Endothelial cell (in vitro differentiated cells): ENCODE measurements around the gene AUNIP. TPM values are rescaled to one million over a fixed set of nuclear protein-coding genes. Genes with fewer than 3 reads are reported as not detected.

Source experiments
- DNase-seq: peaks from one replicate; pipeline ENCODE4 v3.0.0; 2021; ENCODE audit warnings: low spot score
- H3K27ac Mint-ChIP-seq: one replicate; pipeline ENCODE4 v1.8.0; 2021; ENCODE audit warnings: mixed read lengths, inconsistent platforms; ENCODE audit not compliant: unreplicated experiment
- H3K27me3 Mint-ChIP-seq: one replicate; pipeline ENCODE4 v1.8.0; 2021; ENCODE audit warnings: mild to moderate bottlenecking, moderate library complexity, mixed read lengths, inconsistent platforms; ENCODE audit not compliant: unreplicated experiment
- H3K36me3 Mint-ChIP-seq: one replicate; pipeline ENCODE4 v1.8.0; 2021; ENCODE audit warnings: mild to moderate bottlenecking, low read depth, mixed read lengths, inconsistent platforms; ENCODE audit not compliant: unreplicated experiment
- H3K4me1 Mint-ChIP-seq: one replicate; pipeline ENCODE4 v1.8.0; 2021; ENCODE audit warnings: mild to moderate bottlenecking, mixed read lengths, inconsistent platforms; ENCODE audit not compliant: unreplicated experiment
- H3K4me3 Mint-ChIP-seq: one replicate; pipeline ENCODE4 v1.8.0; 2021; ENCODE audit warnings: mild to moderate bottlenecking, mixed read lengths, inconsistent platforms; ENCODE audit not compliant: unreplicated experiment
- H3K9me3 Mint-ChIP-seq: one replicate; pipeline ENCODE4 v1.8.0; 2021; ENCODE audit warnings: mixed read lengths, inconsistent platforms; ENCODE audit not compliant: unreplicated experiment
- total RNA-seq: library from RNA; stranded (reverse); fragmentation: NEBNext Ultra II Directional; extraction: Animal tissue kit (Norgen Biotek cat#: 25700); gene quantifications from one replicate; pipeline ENCODE4 v1.2.1, GENCODE V29; 2021; ENCODE audit not compliant: unreplicated experiment
- TF ChIP-seq, protein P1 (sequence below): fragments of 200-600 bp; sonication (generic); IDR thresholded peaks from one replicate; pipeline ENCODE4 v1.5.0; 2021; ENCODE audit warnings: antibody characterized with exemption; ENCODE audit not compliant: unreplicated experiment

Gene AUNIP
- total RNA-seq, 1 donor from 2014 or later = 3.3 TPM

DNA sequence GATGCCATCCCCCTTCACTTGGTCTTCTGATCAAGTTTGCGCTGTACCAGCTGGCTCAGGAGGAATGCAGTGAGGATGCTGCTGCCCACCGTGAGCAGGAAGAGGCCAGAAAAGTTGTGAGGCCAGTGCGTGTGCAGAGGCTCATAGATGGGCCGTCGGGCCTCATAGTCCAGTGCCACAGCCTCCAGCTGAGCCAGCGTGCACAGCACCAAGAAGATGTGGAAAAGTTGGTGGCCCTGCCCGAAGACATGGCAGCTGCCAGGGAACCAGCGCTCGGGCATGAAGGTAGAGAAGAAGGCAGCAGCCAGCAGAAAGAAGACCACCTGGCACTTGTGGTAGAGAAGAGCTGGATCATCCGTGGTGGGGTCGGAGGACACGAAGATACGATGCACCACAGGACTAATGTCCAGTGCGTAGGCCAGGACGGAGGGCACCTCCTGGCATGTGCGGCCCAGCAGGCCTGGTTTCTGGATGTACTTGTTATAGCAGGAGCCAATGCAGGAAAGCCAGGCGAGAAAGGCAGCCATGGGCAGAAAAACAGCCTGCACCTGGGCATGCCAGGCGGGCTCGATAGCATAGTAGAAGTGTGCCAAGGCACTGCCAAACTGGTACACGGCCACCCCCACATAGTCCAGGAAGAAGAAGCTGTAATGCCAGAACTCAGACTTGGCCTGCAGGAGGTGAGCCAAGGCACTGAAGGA, 3.7 kb upstream of the AUNIP start:
- no peaks in the 10 kb centered on the region for H3K9me3 Mint-ChIP-seq
- TF ChIP-seq, protein P1, sequence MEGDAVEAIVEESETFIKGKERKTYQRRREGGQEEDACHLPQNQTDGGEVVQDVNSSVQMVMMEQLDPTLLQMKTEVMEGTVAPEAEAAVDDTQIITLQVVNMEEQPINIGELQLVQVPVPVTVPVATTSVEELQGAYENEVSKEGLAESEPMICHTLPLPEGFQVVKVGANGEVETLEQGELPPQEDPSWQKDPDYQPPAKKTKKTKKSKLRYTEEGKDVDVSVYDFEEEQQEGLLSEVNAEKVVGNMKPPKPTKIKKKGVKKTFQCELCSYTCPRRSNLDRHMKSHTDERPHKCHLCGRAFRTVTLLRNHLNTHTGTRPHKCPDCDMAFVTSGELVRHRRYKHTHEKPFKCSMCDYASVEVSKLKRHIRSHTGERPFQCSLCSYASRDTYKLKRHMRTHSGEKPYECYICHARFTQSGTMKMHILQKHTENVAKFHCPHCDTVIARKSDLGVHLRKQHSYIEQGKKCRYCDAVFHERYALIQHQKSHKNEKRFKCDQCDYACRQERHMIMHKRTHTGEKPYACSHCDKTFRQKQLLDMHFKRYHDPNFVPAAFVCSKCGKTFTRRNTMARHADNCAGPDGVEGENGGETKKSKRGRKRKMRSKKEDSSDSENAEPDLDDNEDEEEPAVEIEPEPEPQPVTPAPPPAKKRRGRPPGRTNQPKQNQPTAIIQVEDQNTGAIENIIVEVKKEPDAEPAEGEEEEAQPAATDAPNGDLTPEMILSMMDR = no peak
- H3K36me3 Mint-ChIP-seq = peaks cover 29% of the 10 kb centered on the region
- no peak overlapping the region for H3K4me3 Mint-ChIP-seq
- peaks cover 18% of the 10 kb centered on the region for H3K4me1 Mint-ChIP-seq
- H3K27me3 Mint-ChIP-seq = peaks cover 9% of the 10 kb centered on the region
- no peak for DNase-seq
- H3K27ac Mint-ChIP-seq = no peak overlapping the region

DNA sequence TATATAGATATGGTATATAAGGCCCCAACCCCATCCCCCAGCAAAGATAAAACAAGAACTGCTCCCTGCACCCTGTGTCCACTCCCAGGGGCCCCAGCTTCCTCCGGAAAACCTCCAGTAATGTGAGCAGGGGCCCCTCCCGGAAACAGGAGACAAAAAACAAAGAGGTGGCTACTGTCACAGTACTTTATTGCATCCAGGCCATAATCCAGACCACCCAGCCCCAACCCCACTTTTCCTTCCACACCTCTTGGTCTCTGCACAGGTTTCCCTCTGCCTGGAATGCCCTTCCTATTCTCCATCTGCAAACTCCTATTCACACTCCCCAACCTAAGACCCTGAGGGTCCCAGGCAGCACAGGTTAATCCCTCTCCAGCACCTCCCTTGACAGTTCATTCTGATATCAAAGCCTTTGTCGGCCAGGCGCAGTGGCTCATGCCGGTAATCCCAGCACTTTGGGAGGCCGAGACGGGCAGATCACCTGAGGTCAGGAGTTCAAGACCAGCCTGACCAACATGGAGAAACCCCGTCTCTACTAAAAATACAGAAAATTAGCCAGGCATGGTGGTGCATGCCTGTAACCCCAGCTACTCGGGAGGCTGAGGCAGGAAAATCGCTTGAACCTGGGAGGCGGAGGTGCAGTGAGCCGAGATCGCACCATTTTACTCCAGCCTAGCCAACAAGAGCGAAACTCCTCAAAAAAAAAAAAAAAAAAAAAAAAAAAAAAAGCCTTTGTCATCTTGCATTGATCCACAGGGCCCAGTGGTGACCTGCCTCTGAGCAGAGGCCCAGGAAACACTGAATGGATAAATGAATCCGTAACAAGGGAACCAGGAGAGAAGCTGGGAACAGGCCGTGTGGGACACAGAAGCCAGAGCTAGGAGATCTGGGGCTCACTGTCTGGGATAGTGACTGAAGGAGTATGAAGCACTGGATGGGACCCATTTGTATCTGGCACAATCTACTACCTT, 2.3 kb upstream of the AUNIP start:
- TF ChIP-seq, protein P1 = no peak
- Mint-ChIP-seq H3K4me3 (no peak overlapping the region), H3K4me1 (peaks cover 15% of the 10 kb centered on the region), H3K9me3 (no peaks in the 10 kb centered on the region), H3K36me3 (peaks cover 24% of the 10 kb centered on the region), H3K27ac (peak overlapping the region; percentile 79), H3K27me3 (peaks cover 9% of the 10 kb centered on the region)
- DNase-seq = no peak

DNA sequence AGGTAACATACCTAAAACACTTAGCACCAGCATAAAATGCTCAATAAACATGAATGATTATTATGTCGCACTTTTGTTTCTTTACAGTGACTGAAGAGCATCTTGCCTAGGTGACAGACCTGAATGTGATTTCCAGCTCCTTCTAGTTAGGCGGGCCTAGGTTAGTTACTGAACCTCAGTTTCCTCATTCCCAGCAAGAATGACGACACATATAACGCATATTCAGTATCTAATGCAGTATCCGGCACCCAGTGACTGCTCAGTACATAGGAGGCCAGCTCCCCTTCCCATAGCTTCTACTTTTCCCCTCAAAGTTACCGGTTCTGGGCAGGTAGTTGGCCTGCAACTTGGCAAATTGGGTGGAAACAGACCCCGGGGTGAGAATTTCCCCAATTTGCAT, 763 bp downstream of the AUNIP start:
- no peaks in the 10 kb centered on the region for H3K9me3 Mint-ChIP-seq
- TF ChIP-seq, protein P1 = no peak
- peaks cover 14% of the 10 kb centered on the region for H3K36me3 Mint-ChIP-seq
- peak overlapping the region; percentile 94 for H3K4me3 Mint-ChIP-seq
- no peak overlapping the region for H3K27ac Mint-ChIP-seq
- peaks cover 8% of the 10 kb centered on the region for H3K27me3 Mint-ChIP-seq
- H3K4me1 Mint-ChIP-seq = peaks cover 15% of the 10 kb centered on the region
- no peak for DNase-seq

DNA sequence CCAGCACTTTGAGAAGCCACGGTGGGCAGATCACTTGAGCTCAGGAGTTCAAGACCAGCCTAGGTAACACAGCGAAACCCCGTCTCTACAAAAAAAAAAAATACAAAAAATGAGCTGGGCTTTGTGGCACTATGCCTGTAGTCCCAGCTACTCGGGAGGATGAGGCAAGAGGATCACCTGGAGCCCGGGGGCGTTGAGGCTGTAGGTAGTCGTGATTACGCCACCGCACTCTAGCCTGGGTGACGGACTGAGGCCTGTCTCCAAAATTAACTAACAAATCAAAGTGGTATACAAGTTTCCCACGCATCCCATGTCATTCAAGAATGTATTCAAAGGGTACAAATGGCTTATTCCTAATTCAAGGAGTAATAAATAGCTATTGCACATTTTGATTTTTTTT, 2.4 kb downstream of the AUNIP start:
- Mint-ChIP-seq H3K4me3 (no peak overlapping the region), H3K27me3 (peaks cover 1% of the 10 kb centered on the region), H3K4me1 (peaks cover 15% of the 10 kb centered on the region), H3K36me3 (peaks cover under 1% of the 10 kb centered on the region), H3K27ac (peak overlapping the region; percentile 14), H3K9me3 (no peaks in the 10 kb centered on the region)
- TF ChIP-seq, protein P1 = no peak
- DNase-seq = no peak
